Panc1 (cell line): ENCODE results near the gene TMEM101. TPM values are rescaled to one million over a fixed set of nuclear protein-coding genes. Genes with fewer than 3 reads are reported as not detected.

Experiments used
- ATAC-seq: fragments of 200-7000 bp; cut with Tn5 transposase; 2 replicates; pipeline ENCODE4 v1.9.1; 2020; ENCODE audit warnings: mild to moderate bottlenecking, moderate library complexity
- BruUV-seq: library from RNA; stranded (reverse); fragments of 400-500 nt; replicated peaks from 2 replicates; lab custom pipeline; 2021; lab: Mats Ljungman, UMichigan
- CTCF ChIA-PET: fragments of 300-600 bp; sonication (Branson Sonifier 250); formaldehyde crosslinking; loops from one replicate; lab custom pipeline; 2022; ENCODE audit warnings: antibody characterized with exemption; lab: Charles Lee
- POLR2A ChIA-PET: fragments of 300-600 bp; sonication (Branson Sonifier 250); formaldehyde crosslinking; loops from one replicate; lab custom pipeline; 2022; ENCODE audit warnings: antibody characterized with exemption; lab: Charles Lee
- DNase-seq: peaks from one replicate; pipeline ENCODE4 v3.0.0-alpha.2; 2010; ENCODE audit warnings: low read depth, low spot score
- H3K27ac ChIP-seq: 2 replicates; pipeline ENCODE4 v1.5.1; 2011; ENCODE audit warnings: mild to moderate bottlenecking, low read length, inconsistent platforms
- H3K27me3 ChIP-seq: fragments of 200-500 bp; sonication (Bioruptor generic); 2 replicates; pipeline ENCODE4 v1.6.0; 2014; ENCODE audit warnings: low read length, inconsistent platforms; ENCODE audit not compliant: control insufficient read depth, insufficient read depth
- H3K36me3 ChIP-seq: fragments of 200-500 bp; sonication (Bioruptor generic); 2 replicates; pipeline ENCODE4 v1.5.1; 2014; ENCODE audit warnings: inconsistent platforms, mild to moderate bottlenecking, low read length, moderate library complexity; ENCODE audit not compliant: control insufficient read depth, insufficient read depth
- H3K4me1 ChIP-seq: 2 replicates; pipeline ENCODE4 v1.5.1; 2011; ENCODE audit warnings: inconsistent platforms, mild to moderate bottlenecking, low read length, moderate library complexity; ENCODE audit not compliant: control insufficient read depth, insufficient read depth
- H3K4me3 ChIP-seq, 2 experiments: 2 replicates each; pipeline ENCODE4 v1.5.1; 2011 to 2012; ENCODE audit warnings: low read depth in 2 of 2, low read length in 2 of 2, mild to moderate bottlenecking in 2 of 2, inconsistent platforms in 1 of 2, moderate library complexity in 1 of 2
- H3K9me3 ChIP-seq: fragments of 200-500 bp; sonication (Bioruptor generic); 2 replicates; pipeline ENCODE4 v1.5.1; 2014; ENCODE audit warnings: low read depth, mild to moderate bottlenecking, inconsistent platforms, low read length, moderate library complexity; ENCODE audit not compliant: control insufficient read depth, insufficient read depth
- CTCF ChIP-seq: fragments of 450-650 bp; IDR thresholded peaks from 2 replicates; pipeline ENCODE4 v1.5.1; 2017; ENCODE audit warnings: mild to moderate bottlenecking
- POLR2AphosphoS5 ChIP-seq: IDR thresholded peaks from 2 replicates; pipeline ENCODE4 v1.6.1; 2012; ENCODE audit warnings: mild to moderate bottlenecking, low read depth, low read length, moderate library complexity
- REST ChIP-seq, 2 experiments: IDR thresholded peaks; 2 replicates each; pipeline ENCODE4 v1.6.1; 2011 to 2012; ENCODE audit warnings: low read depth in 2 of 2, control low read depth in 1 of 2, low read length in 1 of 2, mild to moderate bottlenecking in 1 of 2, moderate library complexity in 1 of 2; ENCODE audit not compliant: insufficient read depth in 1 of 2
- SIN3A ChIP-seq: IDR thresholded peaks from 2 replicates; pipeline ENCODE4 v1.6.1; 2012; ENCODE audit warnings: low read depth, mild to moderate bottlenecking, low read length, moderate library complexity, borderline replicate concordance; ENCODE audit not compliant: insufficient read depth
- TCF7L2 ChIP-seq: IDR thresholded peaks from 2 replicates; pipeline ENCODE4 v1.6.1; 2011; ENCODE audit warnings: mild to moderate bottlenecking, low read depth, low read length, inconsistent platforms
- in situ Hi-C: cut with HindIII; loops from 2 replicates; pipeline ENCODE4 v1.10.0; 2016; ENCODE audit warnings: low sequenced_read_pairs, low pct_unique_long_range_greater_than_20kb
- intact Hi-C: fragments of 100-400 bp; cut with micrococcal nuclease; formaldehyde crosslinking; loops from one replicate; pipeline ENCODE4 v1.10.0; 2022; ENCODE audit not compliant: unreplicated experiment
- total RNA-seq: library from RNA; stranded (reverse); gene quantifications from one replicate; pipeline ENCODE4 v1.2.1, GENCODE V29; 2021; ENCODE audit not compliant: unreplicated experiment

TMEM101 gene
- total RNA-seq, 1 experiment from 2014 or later: 32.8 TPM

GRCh38 chr17:44005527-44006271, 9.1 kb downstream of the TMEM101 start:
- in situ Hi-C loops (no loop called here), intact Hi-C loops (no loop called here)
- no TSS peak for BruUV-seq
- H3K4me1 ChIP-seq: peaks cover 8% of the 10 kb centered on the region
- CTCF ChIA-PET: interaction anchor here (0.8 kb wide), 1 partner anchor 923 kb away, joined by 5 read pairs; no protein-coding TSS in a partner anchor
- DNase-seq (no peak), ATAC-seq (peak; percentile 51)
- no peaks in the 10 kb centered on the region for H3K27me3 ChIP-seq
- TF ChIP-seq TCF7L2: no peak
- H3K27ac ChIP-seq: peak overlapping the region; percentile 66
- peak overlapping the region; percentile 69 to 76 for H3K4me3 ChIP-seq
- POLR2A ChIA-PET: no interaction called here
- no peaks in the 10 kb centered on the region for H3K9me3 ChIP-seq
- H3K36me3 ChIP-seq: no peaks in the 10 kb centered on the region; the same call in 1 of the 2 replicates

- TF ChIP-seq TCF7L2: no peak
- TF ChIP-seq REST (IDR thresholded peaks at IDR 0.05; ENCODE audit: insufficient read depth in 1 of 2, low read depth in 2 of 2, low read length in 1 of 2): no peak
- no peak for TF ChIP-seq SIN3A
- no peak for TF ChIP-seq POLR2AphosphoS5
- no peak for TF ChIP-seq CTCF
Observed at GRCh38 chr17:44004761-44005526, 9.8 kb downstream of the TMEM101 start.

More at GRCh38 chr17:44004761-44005526, 9.8 kb downstream of the TMEM101 start:
- BruUV-seq: no TSS peak
- DNase-seq: no peak
- Histone ChIP-seq H3K27me3 (no peaks in the 10 kb centered on the region), H3K9me3 (no peaks in the 10 kb centered on the region), H3K27ac (no peak overlapping the region), H3K4me1 (peaks cover 8% of the 10 kb centered on the region), H3K36me3 (no peaks in the 10 kb centered on the region; the same call in 1 of the 2 replicates), H3K4me3 (peak overlapping the region; percentile 50 to 69)
- POLR2A ChIA-PET: no interaction called here
- in situ Hi-C loops (no loop called here), intact Hi-C loops (no loop called here)
- no peak for ATAC-seq
- CTCF ChIA-PET: interaction anchor here (0.6 kb wide), 1 partner anchor 41 kb away, joined by 8 read pairs; no protein-coding TSS in a partner anchor
